ENCODE data around the gene PTPRT.

DNA sequence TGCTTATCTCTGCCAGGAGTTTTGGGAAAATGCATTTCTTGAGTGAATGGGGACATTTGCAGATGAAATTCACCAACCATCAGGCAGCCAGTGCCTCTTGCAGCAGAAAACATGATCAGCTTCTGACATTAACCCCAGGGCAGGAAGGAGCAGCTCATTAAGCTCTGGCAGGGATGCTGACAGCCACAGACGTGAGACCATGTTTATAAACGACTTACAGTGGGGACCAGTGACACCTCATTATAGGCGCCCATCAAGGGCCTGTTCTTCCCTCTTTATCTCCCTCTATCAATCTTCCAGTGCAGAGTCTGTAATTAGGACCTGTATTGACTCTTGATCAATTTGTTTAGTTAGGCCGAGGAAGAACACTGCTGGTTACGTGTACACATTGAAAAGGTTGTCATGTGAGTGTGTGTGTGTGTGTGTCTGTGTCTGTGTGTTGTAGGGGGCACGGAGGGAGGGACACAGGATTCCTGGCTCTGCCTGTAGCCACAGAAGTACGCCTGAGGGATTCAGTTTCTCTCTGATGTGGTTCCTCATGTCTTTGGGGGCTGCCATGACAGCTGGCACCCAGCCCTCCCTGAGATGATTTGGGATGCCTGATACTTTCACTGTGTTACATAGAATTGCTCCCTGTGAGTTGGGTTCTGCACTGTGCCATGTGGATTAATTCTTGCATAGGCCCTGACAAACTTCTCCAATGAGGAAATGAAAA lies 1143.2 kb downstream of the PTPRT start:
- TF ChIP-seq, protein P1, sequence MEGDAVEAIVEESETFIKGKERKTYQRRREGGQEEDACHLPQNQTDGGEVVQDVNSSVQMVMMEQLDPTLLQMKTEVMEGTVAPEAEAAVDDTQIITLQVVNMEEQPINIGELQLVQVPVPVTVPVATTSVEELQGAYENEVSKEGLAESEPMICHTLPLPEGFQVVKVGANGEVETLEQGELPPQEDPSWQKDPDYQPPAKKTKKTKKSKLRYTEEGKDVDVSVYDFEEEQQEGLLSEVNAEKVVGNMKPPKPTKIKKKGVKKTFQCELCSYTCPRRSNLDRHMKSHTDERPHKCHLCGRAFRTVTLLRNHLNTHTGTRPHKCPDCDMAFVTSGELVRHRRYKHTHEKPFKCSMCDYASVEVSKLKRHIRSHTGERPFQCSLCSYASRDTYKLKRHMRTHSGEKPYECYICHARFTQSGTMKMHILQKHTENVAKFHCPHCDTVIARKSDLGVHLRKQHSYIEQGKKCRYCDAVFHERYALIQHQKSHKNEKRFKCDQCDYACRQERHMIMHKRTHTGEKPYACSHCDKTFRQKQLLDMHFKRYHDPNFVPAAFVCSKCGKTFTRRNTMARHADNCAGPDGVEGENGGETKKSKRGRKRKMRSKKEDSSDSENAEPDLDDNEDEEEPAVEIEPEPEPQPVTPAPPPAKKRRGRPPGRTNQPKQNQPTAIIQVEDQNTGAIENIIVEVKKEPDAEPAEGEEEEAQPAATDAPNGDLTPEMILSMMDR (IDR thresholded peaks at IDR 0.05; ENCODE audit: low read length): no peak
- no peak for TF ChIP-seq EZH2 (optimal IDR thresholded peaks at IDR 0.05; ENCODE audit: low read depth, low read length)

Measured in MM.1S (cell line).